Natural killer cell (primary cell): ENCODE results near the gene CDH11. TPM values are rescaled to one million over a fixed set of nuclear protein-coding genes. Genes with fewer than 3 reads are reported as not detected.
A peak's percentile ranks its signal among the peaks of the same experiment; 100 is the strongest.

Experiments used
- ATAC-seq, 3 donors: fragments of 150-1000 bp in 2 of 3; fragments of 200-7000 bp in 1 of 3; cut with Tn5 transposase; 1 replicate in 1 of 3; 2 replicates in 2 of 3; pipeline ENCODE4 v1.10.0; 2021; ENCODE audit warnings: mild to moderate bottlenecking in 2 of 3, moderate library complexity in 2 of 3
- DNase-seq, 2 donors: peaks; one replicate each; pipeline versions ENCODE4 v3.0.0 to v3.0.0-alpha.2; 2013 to 2021; ENCODE audit warnings: mixed read lengths in 1 of 2
- H3K27ac ChIP-seq: one replicate; pipeline ENCODE4 v1.5.1; 2013; ENCODE audit warnings: mild to moderate bottlenecking, low read length
- H3K27me3 ChIP-seq: one replicate; pipeline ENCODE4 v1.6.1; 2013; ENCODE audit warnings: low read length; ENCODE audit not compliant: control insufficient read depth, insufficient read depth
- H3K36me3 ChIP-seq: one replicate; pipeline ENCODE4 v1.6.1; 2013; ENCODE audit warnings: low read length; ENCODE audit not compliant: control insufficient read depth, insufficient read depth
- H3K4me1 ChIP-seq: one replicate; pipeline ENCODE4 v1.6.1; 2013; ENCODE audit warnings: low read length; ENCODE audit not compliant: control insufficient read depth, insufficient read depth
- H3K4me3 ChIP-seq: one replicate; pipeline ENCODE4 v1.5.1; 2013; ENCODE audit warnings: low read length
- H3K9me3 ChIP-seq: one replicate; pipeline ENCODE4 v1.6.1; 2013; ENCODE audit warnings: low read length; ENCODE audit not compliant: control insufficient read depth, insufficient read depth
- H3K27ac Mint-ChIP-seq, 2 donors: one replicate each; pipeline ENCODE4 v1.8.0; 2022; ENCODE audit warnings: mild to moderate bottlenecking in 2 of 2, mixed read lengths in 2 of 2, moderate library complexity in 1 of 2
- H3K27me3 Mint-ChIP-seq, 2 donors: one replicate each; pipeline ENCODE4 v1.8.0; 2022; ENCODE audit warnings: low read depth in 2 of 2, mixed read lengths in 2 of 2
- H3K36me3 Mint-ChIP-seq: one replicate; pipeline ENCODE4 v1.8.0; 2022; ENCODE audit warnings: mixed read lengths
- H3K4me1 Mint-ChIP-seq, 2 donors: one replicate each; pipeline ENCODE4 v1.8.0; 2022; ENCODE audit warnings: mixed read lengths in 2 of 2
- H3K4me3 Mint-ChIP-seq: one replicate; pipeline ENCODE4 v1.8.0; 2022; ENCODE audit warnings: mild to moderate bottlenecking, moderate library complexity, mixed read lengths
- H3K9me3 Mint-ChIP-seq, 2 donors: one replicate each; pipeline ENCODE4 v1.8.0; 2022; ENCODE audit warnings: mixed read lengths in 2 of 2
- CTCF ChIP-seq: fragments of 200-600 bp; IDR thresholded peaks from one replicate; pipeline ENCODE4 v1.8.0; 2022; ENCODE audit warnings: antibody characterized with exemption
- WGBS: methylation state at CpG from one replicate; pipeline ENCODE4 v1.1.7; 2013; ENCODE audit warnings: missing lambda C conversion rate; ENCODE audit not compliant: insufficient coverage; 5-methylcytosine and 5-hydroxymethylcytosine counted together
- intact Hi-C: fragments of 100-400 bp; cut with micrococcal nuclease; formaldehyde crosslinking; loops from one replicate; pipeline ENCODE4 v1.14.2; 2022
- total RNA-seq, 4 donors: library from RNA; stranded (reverse); fragments of 120-200 nt in 1 of 4; gene quantifications; one replicate each; pipeline versions ENCODE4 v1.2.3 to v1.2.4, GENCODE V29; 2013 to 2022

Gene CDH11
- total RNA-seq, 3 donors from 2014 or later (not counting 1 experiment from before 2014, with no cell fraction given): not detected

- H3K4me3 Mint-ChIP-seq: no peak overlapping the region
- ATAC-seq (no peak), DNase-seq (no peak)
- no peaks in the 10 kb centered on the region for H3K4me1 ChIP-seq
- no peaks in the 10 kb centered on the region for H3K4me1 Mint-ChIP-seq
- H3K9me3 Mint-ChIP-seq: peaks cover 2 to 7% of the 10 kb centered on the region in 2 donors
- no peaks in the 10 kb centered on the region for H3K9me3 ChIP-seq
- no peaks in the 10 kb centered on the region for H3K36me3 ChIP-seq
- H3K27me3 ChIP-seq: no peaks in the 10 kb centered on the region
- H3K4me3 ChIP-seq: no peak overlapping the region
- WGBS: 71% methylated on average over 4 of the region's 4 CpGs
- TF ChIP-seq CTCF: no peak
- H3K36me3 Mint-ChIP-seq: no peaks in the 10 kb centered on the region
- H3K27ac ChIP-seq: no peak overlapping the region
- H3K27me3 Mint-ChIP-seq: no peaks in the 10 kb centered on the region
- intact Hi-C loops: no loop called here
- H3K27ac Mint-ChIP-seq: no peak overlapping the region
Measured at GRCh38 chr16:64971171-64971570, 150.7 kb downstream of the CDH11 start.

- H3K4me3 ChIP-seq: no peak overlapping the region
- intact Hi-C loops: no loop called here
- no peaks in the 10 kb centered on the region for H3K27me3 ChIP-seq
- DNase-seq (no peak), ATAC-seq (no peak)
- no peaks in the 10 kb centered on the region for H3K36me3 Mint-ChIP-seq
- no peak overlapping the region for H3K27ac Mint-ChIP-seq
- TF ChIP-seq CTCF: no peak
- WGBS: no CpG with 5 or more reads among the region's 1 CpG
- H3K4me1 Mint-ChIP-seq: no peaks in the 10 kb centered on the region
- H3K9me3 ChIP-seq: no peaks in the 10 kb centered on the region
- no peak overlapping the region for H3K27ac ChIP-seq
- no peaks in the 10 kb centered on the region for H3K9me3 Mint-ChIP-seq
- H3K4me3 Mint-ChIP-seq: no peak overlapping the region
- H3K4me1 ChIP-seq: no peaks in the 10 kb centered on the region
- no peaks in the 10 kb centered on the region for H3K36me3 ChIP-seq
- H3K27me3 Mint-ChIP-seq: no peaks in the 10 kb centered on the region
Measured at GRCh38 chr16:64969221-64969620, 152.6 kb downstream of the CDH11 start.

- Histone ChIP-seq H3K4me3 (no peak overlapping the region), H3K36me3 (no peaks in the 10 kb centered on the region), H3K27ac (no peak overlapping the region), H3K27me3 (no peaks in the 10 kb centered on the region), H3K4me1 (no peaks in the 10 kb centered on the region), H3K9me3 (no peaks in the 10 kb centered on the region)
- intact Hi-C loops: no loop called here
- Mint-ChIP-seq H3K36me3 (no peaks in the 10 kb centered on the region), H3K9me3 (no peaks in the 10 kb centered on the region), H3K4me3 (no peak overlapping the region), H3K27ac (no peak overlapping the region), H3K27me3 (no peaks in the 10 kb centered on the region), H3K4me1 (no peaks in the 10 kb centered on the region)
- DNase-seq: no peak
- 100% methylated on average over 4 of the region's 6 CpGs for WGBS
- ATAC-seq: no peak
- no peak for TF ChIP-seq CTCF
Measured at GRCh38 chr16:64968539-64968938, 153.3 kb downstream of the CDH11 start.

DNA sequence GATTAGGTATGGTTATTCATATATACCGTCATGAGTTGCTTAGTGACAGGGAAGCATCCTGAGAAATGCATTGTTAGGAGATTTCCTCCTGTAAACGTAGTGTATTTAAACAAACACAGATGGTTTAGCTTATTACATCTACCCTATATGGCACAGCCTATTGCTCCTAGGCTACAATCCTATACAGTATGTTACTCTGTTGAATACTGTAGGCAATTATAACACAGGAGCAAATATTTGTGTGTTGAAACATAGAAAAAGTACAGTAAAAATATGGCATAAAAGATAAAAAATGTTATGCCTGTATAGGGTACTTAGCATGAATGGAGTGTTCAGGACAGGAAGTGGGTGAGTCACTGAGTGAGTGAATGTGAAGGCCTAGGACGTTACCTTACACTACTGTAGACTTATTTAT is 157.7 kb downstream of the CDH11 start:
- H3K27ac Mint-ChIP-seq: no peak overlapping the region
- DNase-seq (no peak), ATAC-seq (no peak)
- Histone ChIP-seq H3K36me3 (no peaks in the 10 kb centered on the region), H3K4me1 (no peaks in the 10 kb centered on the region), H3K9me3 (no peaks in the 10 kb centered on the region), H3K27ac (no peak overlapping the region), H3K4me3 (no peak overlapping the region), H3K27me3 (no peaks in the 10 kb centered on the region)
- no peak overlapping the region for H3K4me3 Mint-ChIP-seq
- no peaks in the 10 kb centered on the region for H3K27me3 Mint-ChIP-seq
- intact Hi-C loops: no loop called here
- H3K4me1 Mint-ChIP-seq: no peaks in the 10 kb centered on the region
- no peaks in the 10 kb centered on the region for H3K36me3 Mint-ChIP-seq
- TF ChIP-seq CTCF: peak; percentile 14
- 71% methylated on average over 1 of the region's 3 CpGs for WGBS
- H3K9me3 Mint-ChIP-seq: peaks cover 4 to 9% of the 10 kb centered on the region in 2 donors
